ENCODE measurements around the gene KCND3. TPM values are rescaled to one million over a fixed set of nuclear protein-coding genes. Genes with fewer than 3 reads are reported as not detected.

The KCND3 gene
- total RNA-seq, 1 donor from 2014 or later = 5.5 TPM

GRCh38 chr1:111841746-111842145 is 147.7 kb downstream of the KCND3 start:
- no peak overlapping the region for H3K4me3 ChIP-seq
- no peaks in the 10 kb centered on the region for H3K9me3 ChIP-seq
- ATAC-seq (no peak), DNase-seq (no peak)
- no peaks in the 10 kb centered on the region for H3K4me1 ChIP-seq
- TF ChIP-seq CTCF (IDR thresholded peaks at IDR 0.05) = no peak
- H3K27me3 ChIP-seq (ENCODE audit: low read depth) = no peaks in the 10 kb centered on the region
- no peak overlapping the region for H3K27ac ChIP-seq
- intact Hi-C loops (cut with DNase I) = no loop called here
- no peaks in the 10 kb centered on the region for H3K36me3 ChIP-seq

GRCh38 chr1:111841189-111841588 is 148.3 kb downstream of the KCND3 start:
- H3K36me3 ChIP-seq = no peaks in the 10 kb centered on the region
- ATAC-seq (no peak), DNase-seq (no peak)
- no peak overlapping the region for H3K4me3 ChIP-seq
- intact Hi-C loops (cut with DNase I) = no loop called here
- H3K4me1 ChIP-seq = no peaks in the 10 kb centered on the region
- no peak overlapping the region for H3K27ac ChIP-seq
- TF ChIP-seq CTCF (IDR thresholded peaks at IDR 0.05) = no peak
- no peaks in the 10 kb centered on the region for H3K9me3 ChIP-seq
- no peaks in the 10 kb centered on the region for H3K27me3 ChIP-seq (ENCODE audit: low read depth)

- no peak for DNase-seq
- TF ChIP-seq CTCF (IDR thresholded peaks at IDR 0.05) = no peak
- H3K9me3 ChIP-seq = no peaks in the 10 kb centered on the region
- H3K36me3 ChIP-seq = no peaks in the 10 kb centered on the region
- H3K27me3 ChIP-seq (ENCODE audit: low read depth) = no peaks in the 10 kb centered on the region
- intact Hi-C loops (cut with DNase I) = no loop called here
- no peak for ATAC-seq
- no peaks in the 10 kb centered on the region for H3K4me1 ChIP-seq
- no peak overlapping the region for H3K4me3 ChIP-seq
- no peak overlapping the region for H3K27ac ChIP-seq
These were observed 152.1 kb downstream of the KCND3 start for GRCh38 chr1:111837393-111837792.

- H3K9me3 ChIP-seq = no peaks in the 10 kb centered on the region
- H3K27me3 ChIP-seq (ENCODE audit: low read depth) = no peaks in the 10 kb centered on the region
- no peaks in the 10 kb centered on the region for H3K4me1 ChIP-seq
- no peak overlapping the region for H3K4me3 ChIP-seq
- H3K27ac ChIP-seq = no peak overlapping the region
- TF ChIP-seq CTCF (IDR thresholded peaks at IDR 0.05) = no peak
- intact Hi-C loops (cut with DNase I) = no loop called here
- no peak for ATAC-seq
- H3K36me3 ChIP-seq = no peaks in the 10 kb centered on the region
- DNase-seq = no peak
These were observed 153.4 kb downstream of the KCND3 start for GRCh38 chr1:111836111-111836510.

- no peak overlapping the region for H3K27ac ChIP-seq
- H3K4me1 ChIP-seq = no peaks in the 10 kb centered on the region
- no peak for TF ChIP-seq CTCF (IDR thresholded peaks at IDR 0.05)
- ATAC-seq (no peak), DNase-seq (no peak)
- intact Hi-C loops (cut with DNase I) = no loop called here
- no peak overlapping the region for H3K4me3 ChIP-seq
- H3K27me3 ChIP-seq (ENCODE audit: low read depth) = no peaks in the 10 kb centered on the region
- no peaks in the 10 kb centered on the region for H3K36me3 ChIP-seq
- no peaks in the 10 kb centered on the region for H3K9me3 ChIP-seq
These were observed 154.0 kb downstream of the KCND3 start for GRCh38 chr1:111835514-111835913.

GRCh38 chr1:111834956-111835355 is 154.5 kb downstream of the KCND3 start:
- Histone ChIP-seq H3K36me3 (no peaks in the 10 kb centered on the region), H3K9me3 (no peaks in the 10 kb centered on the region), H3K4me3 (no peak overlapping the region), H3K27me3 (ENCODE audit: low read depth) (no peaks in the 10 kb centered on the region), H3K27ac (no peak overlapping the region), H3K4me1 (no peaks in the 10 kb centered on the region)
- no peak for DNase-seq
- intact Hi-C loops (cut with DNase I) = no loop called here
- TF ChIP-seq CTCF (IDR thresholded peaks at IDR 0.05) = no peak
- no peak for ATAC-seq
